WTC11 (cell line): Measurements from ENCODE around the gene NOSTRIN.

Experiments used
- CTCF ChIP-seq: fragments of 200-600 bp; IDR thresholded peaks from 2 replicates; pipeline ENCODE4 v1.8.0; 2022; ENCODE audit warnings: antibody characterized with exemption
- E2F4 ChIP-seq: sonication (generic); formaldehyde crosslinking; IDR thresholded peaks from 2 replicates; pipeline ENCODE4 v1.8.1; 2022; ENCODE audit warnings: low read depth, mild to moderate bottlenecking, moderate library complexity, missing genetic modification reagents, borderline replicate concordance
- ELF4 ChIP-seq: sonication (generic); formaldehyde crosslinking; IDR thresholded peaks from 2 replicates; pipeline ENCODE4 v1.8.1; 2022; ENCODE audit warnings: low read depth, mild to moderate bottlenecking, moderate library complexity, missing genetic modification reagents
- FOXJ3 ChIP-seq: sonication (generic); formaldehyde crosslinking; IDR thresholded peaks from 2 replicates; pipeline ENCODE4 v1.9.0; 2021; ENCODE audit warnings: missing genetic modification reagents, mild to moderate bottlenecking, borderline replicate concordance
- IRF1 ChIP-seq: sonication (generic); formaldehyde crosslinking; IDR thresholded peaks from 2 replicates; pipeline ENCODE4 v1.8.0; 2023; ENCODE audit warnings: missing genetic modification reagents
- MYBL2 ChIP-seq: sonication (generic); formaldehyde crosslinking; IDR thresholded peaks from 2 replicates; pipeline ENCODE4 v1.8.1; 2023; ENCODE audit warnings: mild to moderate bottlenecking, moderate library complexity, missing genetic modification reagents
- NFYB ChIP-seq: sonication (generic); formaldehyde crosslinking; conservative IDR thresholded peaks from 2 replicates; pipeline ENCODE4 v1.8.0; 2022; ENCODE audit warnings: low read depth, missing genetic modification reagents
- NR2C2 ChIP-seq: sonication (generic); formaldehyde crosslinking; IDR thresholded peaks from 2 replicates; pipeline ENCODE4 v1.8.0; 2022; ENCODE audit warnings: mild to moderate bottlenecking, missing genetic modification reagents
- USF1 ChIP-seq: sonication (generic); formaldehyde crosslinking; IDR thresholded peaks from 2 replicates; pipeline ENCODE4 v1.8.0; 2022; ENCODE audit warnings: mild to moderate bottlenecking, missing genetic modification reagents
- USF2 ChIP-seq: sonication (generic); formaldehyde crosslinking; IDR thresholded peaks from 2 replicates; pipeline ENCODE4 v1.8.1; 2023; ENCODE audit warnings: mild to moderate bottlenecking, missing genetic modification reagents, moderate library complexity
- ZBTB21 ChIP-seq: sonication (generic); formaldehyde crosslinking; IDR thresholded peaks from 2 replicates; pipeline ENCODE4 v1.8.1; 2023; ENCODE audit warnings: mild to moderate bottlenecking, missing genetic modification reagents, borderline replicate concordance

- TF ChIP-seq FOXJ3 (CRISPR knock-in tag), result no peak
- TF ChIP-seq ZBTB21 (CRISPR knock-in tag), result no peak
- no peak for TF ChIP-seq IRF1
- TF ChIP-seq MYBL2 (CRISPR knock-in tag), result no peak
- no peak for TF ChIP-seq E2F4
- TF ChIP-seq CTCF, result no peak
- no peak for TF ChIP-seq NFYB (CRISPR knock-in tag)
- no peak for TF ChIP-seq USF2 (CRISPR knock-in tag)
- no peak for TF ChIP-seq USF1 (CRISPR knock-in tag)
- no peak for TF ChIP-seq ELF4 (CRISPR knock-in tag)
- TF ChIP-seq NR2C2 (CRISPR knock-in tag), result no peak
Observed at GRCh38 chr2:168794968-168795367, 7.5 kb upstream of the NOSTRIN start.
